Stimulated activated CD4-positive, alpha-beta T cell treated with anti-CD3 and anti-CD28 coated beads, Interleukin-12 subunit alpha, Interleukin-12 subunit beta, amount 100 ng/mL, for 48 hours (primary cell): ENCODE results near the gene RBP3.

ENCODE experiments used
- DNase-seq, 3 donors: peaks; one replicate each; pipeline ENCODE4 v3.0.0-alpha.2; 2020; ENCODE audit warnings: low read depth in 2 of 3, low spot score in 1 of 3

The RBP3 gene

GRCh38 chr10:47397256-47397655 is 49.1 kb downstream of the RBP3 start:
- no peak for DNase-seq

- no peak for DNase-seq
Measured at GRCh38 chr10:47400251-47400650, 52.1 kb downstream of the RBP3 start.

- DNase-seq = no peak
Measured at GRCh38 chr10:47400786-47401185, 52.6 kb downstream of the RBP3 start.

- no peak for DNase-seq
Measured at GRCh38 chr10:47401210-47401609, 53.0 kb downstream of the RBP3 start.

- no peak for DNase-seq
Measured at GRCh38 chr10:47401874-47402640, 53.9 kb downstream of the RBP3 start.

GRCh38 chr10:47402641-47403301 is 54.6 kb downstream of the RBP3 start:
- DNase-seq = no peak

- DNase-seq = no peak
Measured at GRCh38 chr10:47403446-47404318, 55.5 kb downstream of the RBP3 start.

GRCh38 chr10:47404446-47404845 is 56.3 kb downstream of the RBP3 start:
- DNase-seq = no peak

- DNase-seq = no peak
Measured at GRCh38 chr10:47404937-47405336, 56.8 kb downstream of the RBP3 start.

- no peak for DNase-seq
Measured at GRCh38 chr10:47405857-47406547, 57.8 kb downstream of the RBP3 start.

- no peak for DNase-seq
Measured at GRCh38 chr10:47406548-47406869, 58.3 kb downstream of the RBP3 start.

- no peak for DNase-seq
Measured at GRCh38 chr10:47406870-47407691, 58.9 kb downstream of the RBP3 start.
